Measurements from ENCODE around the gene LOXL4.
A peak's percentile ranks its signal among the peaks of the same experiment; 100 is the strongest.

Gene LOXL4

GRCh38 chr10:98294270-98294627, 26.3 kb upstream of the LOXL4 start:
- DNase-seq: no peak

DNA sequence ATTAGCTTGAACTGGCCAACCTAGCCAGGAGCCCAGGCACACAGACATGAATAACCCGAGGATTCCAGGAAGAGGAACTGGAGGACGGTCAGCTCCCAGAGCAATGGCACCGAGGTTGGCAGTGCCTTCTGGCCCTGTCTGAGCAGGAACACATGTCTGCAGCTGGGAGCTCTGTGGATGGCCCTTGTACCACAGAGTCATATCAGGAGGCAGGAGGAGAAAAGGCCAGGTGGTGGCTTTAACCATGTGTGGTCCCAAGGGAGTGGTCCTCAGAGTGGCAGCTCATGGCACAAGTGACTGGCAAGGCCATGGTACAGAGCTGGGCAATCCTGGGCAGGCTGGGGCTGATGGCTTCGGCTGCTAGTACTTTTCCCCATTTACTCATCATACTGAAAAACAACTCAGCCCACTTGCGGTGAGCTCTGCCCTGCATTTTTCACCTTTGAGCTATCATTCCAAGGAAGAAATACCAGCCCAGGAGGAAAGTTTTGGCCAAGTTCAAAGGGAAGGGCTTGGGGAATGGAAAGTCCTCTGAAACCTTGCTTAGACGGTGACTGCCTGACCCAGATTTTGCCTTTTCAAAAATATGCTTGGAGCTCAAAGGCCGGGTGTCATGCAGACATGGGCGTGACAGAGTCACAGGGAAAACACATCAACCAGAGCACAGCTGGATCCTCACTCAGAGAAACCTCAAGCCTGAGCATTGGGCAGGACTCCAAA, 25.7 kb upstream of the LOXL4 start:
- peak in 1 of 14 donors; percentile 10 for DNase-seq

GRCh38 chr10:98292971-98293370, 25.0 kb upstream of the LOXL4 start:
- DNase-seq: peak in 1 of 14 donors; percentile 54

DNA sequence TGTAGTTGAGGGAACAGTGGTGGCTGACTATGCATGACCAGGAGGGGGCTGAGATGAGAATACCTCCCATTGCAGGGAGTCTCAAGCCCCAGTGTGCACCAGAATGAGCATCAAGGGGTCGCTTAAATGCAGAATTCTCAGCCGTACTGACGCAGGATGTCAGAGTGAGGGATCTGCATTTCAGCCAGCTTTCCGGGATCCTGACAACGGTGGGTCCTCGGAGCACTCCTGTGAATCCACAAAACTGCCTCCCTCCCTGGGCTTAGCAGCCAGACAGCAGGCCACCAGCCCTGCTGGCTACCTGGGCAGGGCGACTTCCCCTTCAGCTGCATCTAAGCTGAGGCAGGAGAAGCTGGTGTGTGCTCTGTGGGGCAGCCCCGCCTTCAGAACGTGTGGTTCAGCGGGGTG, 21.8 kb upstream of the LOXL4 start:
- no peak for DNase-seq

GRCh38 chr10:98287321-98287720, 19.3 kb upstream of the LOXL4 start:
- no peak for DNase-seq

DNA sequence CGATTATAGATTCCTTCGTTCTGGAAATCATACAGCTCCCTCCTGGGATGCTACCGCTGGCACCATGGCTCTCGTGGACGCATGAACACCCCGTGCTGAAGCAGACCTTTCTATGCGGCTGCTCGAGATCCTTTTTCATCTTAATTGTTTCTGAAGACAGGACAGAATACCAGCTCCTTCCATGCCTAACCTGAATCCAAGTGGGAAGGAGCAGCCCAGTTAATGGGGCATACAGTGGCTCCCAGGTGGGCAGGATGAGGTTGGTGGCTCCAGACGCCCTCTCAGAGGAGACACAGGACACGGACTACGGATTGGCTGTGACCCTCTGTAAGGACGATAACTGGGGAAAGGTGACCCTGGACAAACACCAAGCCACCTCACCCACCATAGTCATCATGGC, 18.4 kb upstream of the LOXL4 start:
- no peak for DNase-seq

GRCh38 chr10:98285416-98285815, 17.4 kb upstream of the LOXL4 start:
- peak in 1 of 14 donors; percentile 76 for DNase-seq

- no peak for DNase-seq
Observed at GRCh38 chr10:98276311-98276710, 8.3 kb upstream of the LOXL4 start.

- DNase-seq: no peak
Observed at GRCh38 chr10:98274562-98274961, 6.6 kb upstream of the LOXL4 start.

- DNase-seq: no peak
Observed at GRCh38 chr10:98273057-98273850, 5.3 kb upstream of the LOXL4 start.

DNA sequence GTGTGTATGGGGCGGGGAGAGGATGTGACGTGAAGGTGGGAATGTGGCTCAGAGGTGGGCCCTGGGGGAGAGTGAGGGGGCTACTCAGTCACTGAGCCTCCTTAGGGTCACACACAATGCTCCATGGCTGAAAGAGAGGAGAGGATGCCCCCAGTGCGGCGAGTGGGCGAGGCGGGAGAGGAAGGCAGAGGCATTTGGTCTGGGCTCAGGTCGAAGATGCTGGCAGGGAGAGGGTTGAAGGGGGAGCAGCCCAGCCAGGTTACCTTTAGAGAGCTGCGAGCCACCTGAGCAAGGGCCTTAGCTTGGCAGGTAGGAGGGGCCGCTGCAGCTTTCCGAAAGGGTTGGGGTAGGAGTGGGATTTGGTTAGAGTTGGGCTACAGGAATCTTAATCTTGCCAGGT, 4.7 kb upstream of the LOXL4 start:
- DNase-seq: no peak

GRCh38 chr10:98272245-98272644, 4.3 kb upstream of the LOXL4 start:
- no peak for DNase-seq

GRCh38 chr10:98270786-98271185, 2.8 kb upstream of the LOXL4 start:
- DNase-seq: no peak

- DNase-seq: no peak
Observed at GRCh38 chr10:98270073-98270740, 2.2 kb upstream of the LOXL4 start.

- DNase-seq: peak in 5 of 14 donors; percentile 11 to 69 (median 28)
Observed at GRCh38 chr10:98269435-98269912, 1.5 kb upstream of the LOXL4 start.

- DNase-seq: no peak
Observed at GRCh38 chr10:98268694-98269431, 869 bp upstream of the LOXL4 start.

DNA sequence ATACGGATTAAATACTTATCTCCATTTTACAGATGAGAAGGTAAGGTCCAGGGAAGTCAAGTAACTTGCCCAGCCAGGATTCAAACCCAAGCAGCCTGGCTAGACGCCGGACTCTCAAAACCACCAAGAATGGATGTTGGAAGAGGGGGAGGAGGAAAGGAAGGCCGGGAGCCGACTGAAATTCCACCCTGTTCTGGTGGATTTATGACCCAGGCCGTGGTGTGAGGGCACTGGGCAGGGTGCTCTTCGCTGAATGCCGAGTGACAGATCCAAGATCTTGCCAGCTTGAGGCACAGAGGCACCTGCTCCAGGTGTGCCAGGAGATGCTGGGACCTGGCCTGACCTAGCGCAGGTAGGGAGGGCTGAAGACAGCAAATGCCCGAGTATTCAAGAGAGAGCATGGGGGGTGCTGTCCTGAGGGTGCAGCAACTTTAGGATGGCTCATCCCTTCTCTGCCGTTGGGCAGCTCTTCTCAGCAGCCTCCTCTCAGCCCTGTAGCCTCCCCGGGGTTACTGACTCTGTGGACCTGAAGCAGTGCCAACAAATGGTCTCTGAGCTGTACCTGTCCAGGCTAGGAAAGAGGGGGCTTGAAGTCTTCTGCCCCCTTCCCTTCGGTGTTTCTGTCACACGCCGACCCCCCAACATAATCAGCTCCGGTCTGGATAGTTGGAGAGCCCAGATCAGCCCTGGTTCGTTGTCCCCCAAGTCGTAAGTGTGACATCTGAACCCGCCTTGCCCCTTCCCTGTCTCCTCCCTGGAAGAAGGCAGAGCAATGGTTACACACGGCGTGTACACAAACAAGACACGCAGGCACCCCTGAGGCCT, 713 bp downstream of the LOXL4 start:
- no peak for DNase-seq

DNA sequence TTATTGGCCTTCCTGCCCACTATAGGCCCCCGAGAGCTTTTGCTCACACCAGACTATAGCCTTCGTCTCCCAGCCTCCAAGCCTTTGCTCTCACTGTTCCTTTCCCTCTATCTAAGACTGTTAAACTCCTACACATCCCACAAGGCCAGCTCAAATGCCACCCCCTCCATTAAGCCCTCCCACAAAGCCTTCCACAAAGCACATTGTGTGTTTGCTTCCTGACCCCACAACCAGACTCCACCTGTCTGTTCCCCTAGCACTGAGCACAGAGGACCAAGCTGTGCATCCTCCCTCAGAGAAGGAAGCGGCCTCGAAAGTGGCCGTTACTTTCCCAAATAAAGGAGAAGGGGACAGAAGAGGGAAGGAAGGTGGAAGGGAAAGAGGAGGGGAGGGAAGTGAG, 1.3 kb downstream of the LOXL4 start:
- no peak for DNase-seq

DNA sequence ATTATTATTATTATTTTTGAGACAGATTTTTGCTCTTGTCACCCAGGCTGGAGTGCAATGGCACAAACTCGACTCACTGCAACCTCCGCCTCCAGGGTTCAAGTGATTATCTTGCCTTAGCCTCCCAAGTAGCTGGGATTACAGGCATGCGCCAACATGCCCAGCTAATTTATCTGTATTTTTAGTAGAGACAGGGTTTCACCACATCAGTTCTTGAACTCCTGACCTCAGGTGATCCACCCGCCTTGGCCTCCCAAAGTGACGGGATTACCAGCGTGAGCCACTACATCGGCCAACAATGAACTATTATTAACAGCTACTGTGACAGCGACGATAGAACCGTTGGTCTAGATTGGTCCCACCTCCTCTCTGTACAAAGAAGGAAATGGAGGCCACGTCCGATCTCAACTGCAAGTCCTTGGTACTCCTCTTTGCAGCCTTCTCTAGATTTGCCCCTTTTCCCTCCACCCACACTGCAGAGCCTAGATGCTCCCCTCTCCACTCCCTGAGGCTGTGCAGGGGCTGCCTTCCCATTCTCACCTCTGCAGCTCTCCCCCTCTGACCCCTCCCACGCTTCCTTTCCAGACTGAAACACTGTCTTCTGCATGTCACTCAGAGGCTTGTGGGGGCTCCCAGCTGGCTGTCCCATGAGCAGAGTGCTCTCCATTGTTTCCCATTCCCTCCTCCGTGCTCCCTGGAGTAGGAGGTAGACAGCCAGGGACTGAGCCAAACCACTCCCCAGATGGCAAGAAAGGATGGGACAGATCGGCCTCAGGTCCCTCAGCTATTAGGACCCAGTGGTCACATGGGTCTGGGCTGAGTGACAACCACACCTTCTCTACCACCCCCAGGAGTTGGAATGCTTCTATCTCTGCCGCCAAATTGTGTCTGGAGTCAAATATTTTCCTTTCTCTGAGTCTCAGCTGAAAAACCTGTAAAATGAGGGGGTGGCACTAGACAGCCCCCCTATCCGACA, 2.3 kb downstream of the LOXL4 start:
- DNase-seq: no peak

GRCh38 chr10:98264378-98265065, 3.5 kb downstream of the LOXL4 start:
- no peak for DNase-seq
